Measurements from ENCODE around the gene CLASP2. TPM values are rescaled to one million over a fixed set of nuclear protein-coding genes. Genes with fewer than 3 reads are reported as not detected.
"Not testable (repeated sequence)": the region's sequence is repeated elsewhere in the genome, so short reads cannot be mapped to it uniquely, and the experiment has no call there.

The CLASP2 gene
- total RNA-seq, 1 donor from 2014 or later = 64.0 TPM

GRCh38 chr3:33474896-33475295, 243.2 kb downstream of the CLASP2 start:
- no peaks in the 10 kb centered on the region for H3K4me1 ChIP-seq
- H3K36me3 ChIP-seq = no peaks in the 10 kb centered on the region
- intact Hi-C loops (cut with DNase I) = no loop called here
- TF ChIP-seq CTCF (IDR thresholded peaks at IDR 0.05) = no peak
- ATAC-seq (no peak), DNase-seq (no peak)
- H3K27me3 ChIP-seq = no peaks in the 10 kb centered on the region
- H3K4me3 ChIP-seq = no peak overlapping the region
- no peak overlapping the region for H3K27ac ChIP-seq
- H3K9me3 ChIP-seq = no peaks in the 10 kb centered on the region

- ATAC-seq (no peak), DNase-seq (no peak)
- no peak overlapping the region for H3K27ac ChIP-seq
- H3K27me3 ChIP-seq = no peaks in the 10 kb centered on the region
- no peaks in the 10 kb centered on the region for H3K36me3 ChIP-seq
- TF ChIP-seq CTCF (IDR thresholded peaks at IDR 0.05) = no peak
- H3K4me3 ChIP-seq = no peak overlapping the region
- H3K4me1 ChIP-seq = no peaks in the 10 kb centered on the region
- H3K9me3 ChIP-seq = no peaks in the 10 kb centered on the region
- intact Hi-C loops (cut with DNase I) = no loop called here
Measured at GRCh38 chr3:33473813-33474212, 244.2 kb downstream of the CLASP2 start.

GRCh38 chr3:33467786-33468185, 250.3 kb downstream of the CLASP2 start:
- no peaks in the 10 kb centered on the region for H3K36me3 ChIP-seq
- intact Hi-C loops (cut with DNase I) = no loop called here
- H3K9me3 ChIP-seq = no peaks in the 10 kb centered on the region
- no peaks in the 10 kb centered on the region for H3K4me1 ChIP-seq
- H3K4me3 ChIP-seq = no peak overlapping the region
- ATAC-seq (no peak), DNase-seq (no peak)
- TF ChIP-seq CTCF (IDR thresholded peaks at IDR 0.05) = no peak
- H3K27ac ChIP-seq = no peak overlapping the region
- H3K27me3 ChIP-seq = no peaks in the 10 kb centered on the region

DNA sequence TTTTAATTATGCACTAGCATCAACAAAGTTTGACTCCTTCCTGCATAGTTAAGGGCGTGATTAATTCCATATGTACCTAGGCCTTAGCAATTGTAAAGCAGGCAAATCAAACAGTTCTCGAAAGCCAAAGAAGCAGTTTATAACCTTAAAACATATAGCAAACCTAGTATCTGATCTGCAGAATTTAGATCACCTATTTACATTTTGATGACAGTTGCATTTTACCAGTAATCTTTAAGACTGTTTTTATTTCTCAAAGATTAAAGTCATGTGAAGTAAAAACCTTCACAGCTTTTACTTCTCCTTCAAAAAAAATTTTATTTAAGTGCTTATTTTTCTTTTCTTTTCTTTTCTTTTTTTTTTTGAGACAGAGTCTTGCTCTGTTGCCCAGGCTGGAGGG, 257.0 kb downstream of the CLASP2 start:
- Histone ChIP-seq H3K27me3 (no peaks in the 10 kb centered on the region), H3K9me3 (peaks cover 10% of the 10 kb centered on the region), H3K36me3 (no peaks in the 10 kb centered on the region), H3K4me3 (no peak overlapping the region), H3K4me1 (no peaks in the 10 kb centered on the region), H3K27ac (no peak overlapping the region)
- no peak for ATAC-seq
- TF ChIP-seq CTCF (IDR thresholded peaks at IDR 0.05) = no peak
- intact Hi-C loops (cut with DNase I) = no loop called here
- DNase-seq = no peak

DNA sequence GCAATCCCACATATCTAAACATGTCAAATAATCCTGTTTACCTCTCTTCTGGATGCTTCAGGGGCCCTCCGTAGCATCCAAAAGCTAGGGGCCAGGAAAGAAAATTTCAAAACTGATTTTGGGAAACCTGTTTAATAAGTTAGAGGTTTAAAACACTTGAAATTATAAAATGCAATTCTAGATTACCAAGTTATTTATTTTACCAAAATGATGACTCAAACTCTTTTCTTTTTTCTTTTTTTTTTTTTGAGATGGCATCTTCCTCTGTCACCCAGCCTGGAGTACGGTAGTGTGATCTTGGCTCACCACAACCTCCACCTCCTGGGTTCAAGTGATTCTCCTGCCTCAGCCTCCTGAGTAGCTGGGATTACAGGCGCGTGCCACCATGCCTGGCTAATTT, 258.5 kb downstream of the CLASP2 start:
- DNase-seq; H3K4me1 ChIP-seq; intact Hi-C loops (cut with DNase I); H3K9me3 ChIP-seq; H3K27me3 ChIP-seq; H3K27ac ChIP-seq; H3K4me3 ChIP-seq; H3K36me3 ChIP-seq; ATAC-seq: not testable (repeated sequence)

GRCh38 chr3:33458446-33458845, 259.6 kb downstream of the CLASP2 start:
- Histone ChIP-seq H3K4me3 (no peak overlapping the region), H3K4me1 (no peaks in the 10 kb centered on the region), H3K27me3 (no peaks in the 10 kb centered on the region), H3K27ac (no peak overlapping the region), H3K36me3 (no peaks in the 10 kb centered on the region), H3K9me3 (peaks cover 10% of the 10 kb centered on the region)
- no peak for ATAC-seq
- TF ChIP-seq CTCF (IDR thresholded peaks at IDR 0.05) = no peak
- DNase-seq = no peak
- intact Hi-C loops (cut with DNase I) = no loop called here
